GM12873 (cell line): ENCODE data around the gene SLF2.

Experiments
- TF ChIP-seq, protein P1 (sequence below): IDR thresholded peaks from 2 replicates; pipeline ENCODE4 v1.5.1; 2012; ENCODE audit warnings: low read depth, mild to moderate bottlenecking, moderate library complexity, low read length, control low read depth; ENCODE audit not compliant: insufficient read depth; ENCODE audit errors: missing control alignments

SLF2 gene

DNA sequence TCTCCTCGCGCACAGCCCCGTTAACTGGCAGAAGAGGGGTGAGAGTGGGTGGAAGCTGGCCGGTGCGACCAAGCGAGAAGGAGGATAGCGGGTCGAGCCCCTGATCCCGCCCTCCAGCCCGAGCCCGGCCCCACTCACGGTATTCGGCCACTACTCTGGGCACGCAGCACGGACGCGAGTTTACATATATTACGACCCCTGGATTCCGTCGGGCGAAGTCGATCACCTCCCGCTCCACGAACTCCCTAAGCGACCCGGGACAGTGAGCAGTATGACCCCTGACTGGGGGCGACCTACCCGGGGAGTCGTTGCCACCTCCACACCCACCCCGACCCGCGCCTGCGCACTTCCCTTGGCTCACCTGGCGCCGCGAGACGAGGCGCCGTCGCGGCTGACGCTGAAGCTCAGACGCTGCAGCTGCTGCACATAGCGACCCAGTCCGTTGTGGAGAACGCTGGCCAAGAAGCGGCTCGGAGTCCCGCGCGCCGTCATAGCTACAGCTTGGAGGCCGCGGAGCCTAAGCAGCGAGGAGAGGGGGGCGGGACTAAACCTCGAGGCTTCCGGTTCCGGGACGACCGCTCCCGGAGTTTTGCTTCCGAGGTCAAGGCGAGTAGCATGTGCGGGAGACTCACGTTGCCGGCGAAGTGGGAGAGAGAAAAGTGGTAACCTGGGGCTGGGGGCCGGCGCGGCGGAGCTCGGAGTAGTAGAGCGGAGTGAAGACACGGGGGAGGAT lies 74.4 kb downstream of the SLF2 start, which contains the start of the genes MRPL43 and TWNK:
MRPL43 (minus strand) TSS at position 546 of the 733 bp plus-strand sequence; CDS start at position 492, 54 bp downstream.
TWNK (plus strand) TSS at position 592 of the 733 bp plus-strand sequence. CDS start 668 bp downstream, outside the sequence.
- TF ChIP-seq, protein P1, sequence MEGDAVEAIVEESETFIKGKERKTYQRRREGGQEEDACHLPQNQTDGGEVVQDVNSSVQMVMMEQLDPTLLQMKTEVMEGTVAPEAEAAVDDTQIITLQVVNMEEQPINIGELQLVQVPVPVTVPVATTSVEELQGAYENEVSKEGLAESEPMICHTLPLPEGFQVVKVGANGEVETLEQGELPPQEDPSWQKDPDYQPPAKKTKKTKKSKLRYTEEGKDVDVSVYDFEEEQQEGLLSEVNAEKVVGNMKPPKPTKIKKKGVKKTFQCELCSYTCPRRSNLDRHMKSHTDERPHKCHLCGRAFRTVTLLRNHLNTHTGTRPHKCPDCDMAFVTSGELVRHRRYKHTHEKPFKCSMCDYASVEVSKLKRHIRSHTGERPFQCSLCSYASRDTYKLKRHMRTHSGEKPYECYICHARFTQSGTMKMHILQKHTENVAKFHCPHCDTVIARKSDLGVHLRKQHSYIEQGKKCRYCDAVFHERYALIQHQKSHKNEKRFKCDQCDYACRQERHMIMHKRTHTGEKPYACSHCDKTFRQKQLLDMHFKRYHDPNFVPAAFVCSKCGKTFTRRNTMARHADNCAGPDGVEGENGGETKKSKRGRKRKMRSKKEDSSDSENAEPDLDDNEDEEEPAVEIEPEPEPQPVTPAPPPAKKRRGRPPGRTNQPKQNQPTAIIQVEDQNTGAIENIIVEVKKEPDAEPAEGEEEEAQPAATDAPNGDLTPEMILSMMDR, result no peak

DNA sequence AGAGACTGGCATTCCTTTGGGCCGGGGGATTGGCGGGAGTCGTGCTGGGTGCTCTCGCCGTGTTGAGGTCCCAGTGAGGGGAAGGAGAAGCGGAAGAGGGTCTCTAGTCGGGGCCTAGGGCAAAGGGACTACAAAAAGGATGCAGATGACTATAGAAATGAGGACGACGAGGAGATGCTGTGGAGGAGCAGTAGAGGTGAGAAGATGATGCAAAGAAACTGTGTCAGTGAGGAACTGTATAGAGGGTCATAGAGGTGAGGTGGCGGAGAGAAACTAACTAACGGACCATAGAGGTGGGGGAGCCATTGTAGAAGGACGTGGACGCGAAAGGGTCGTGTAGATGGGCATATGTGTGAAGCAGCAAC lies 74.9 kb downstream of the SLF2 start:
- TF ChIP-seq, protein P1, result no peak

DNA sequence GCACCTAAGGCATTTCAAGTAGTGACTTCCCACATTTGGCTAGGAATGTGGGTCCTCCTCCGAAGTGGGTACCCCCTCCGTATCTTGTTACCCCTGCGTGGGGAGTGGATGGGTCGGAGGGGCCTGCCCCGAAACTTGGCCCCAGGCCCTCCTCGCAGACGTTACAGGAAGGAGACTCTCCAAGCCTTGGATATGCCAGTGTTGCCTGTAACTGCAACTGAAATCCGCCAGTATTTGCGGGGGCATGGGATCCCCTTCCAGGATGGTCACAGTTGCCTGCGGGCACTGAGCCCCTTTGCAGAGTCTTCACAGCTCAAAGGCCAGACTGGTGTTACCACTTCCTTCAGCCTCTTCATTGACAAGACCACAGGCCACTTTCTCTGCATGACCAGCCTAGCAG lies 75.4 kb downstream of the SLF2 start:
- TF ChIP-seq, protein P1, result no peak

DNA sequence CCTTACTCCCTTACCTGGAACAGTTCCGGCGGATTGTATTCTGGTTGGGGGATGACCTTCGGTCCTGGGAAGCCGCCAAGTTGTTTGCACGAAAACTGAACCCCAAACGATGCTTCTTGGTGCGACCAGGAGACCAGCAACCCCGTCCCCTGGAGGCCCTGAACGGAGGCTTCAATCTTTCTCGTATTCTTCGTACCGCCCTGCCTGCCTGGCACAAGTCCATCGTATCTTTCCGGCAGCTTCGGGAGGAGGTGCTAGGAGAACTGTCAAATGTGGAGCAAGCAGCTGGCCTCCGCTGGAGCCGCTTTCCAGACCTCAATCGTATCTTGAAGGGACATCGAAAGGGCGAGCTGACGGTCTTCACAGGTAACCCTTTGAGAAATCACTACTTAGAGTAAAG lies 76.3 kb downstream of the SLF2 start:
- TF ChIP-seq, protein P1, result no peak

DNA sequence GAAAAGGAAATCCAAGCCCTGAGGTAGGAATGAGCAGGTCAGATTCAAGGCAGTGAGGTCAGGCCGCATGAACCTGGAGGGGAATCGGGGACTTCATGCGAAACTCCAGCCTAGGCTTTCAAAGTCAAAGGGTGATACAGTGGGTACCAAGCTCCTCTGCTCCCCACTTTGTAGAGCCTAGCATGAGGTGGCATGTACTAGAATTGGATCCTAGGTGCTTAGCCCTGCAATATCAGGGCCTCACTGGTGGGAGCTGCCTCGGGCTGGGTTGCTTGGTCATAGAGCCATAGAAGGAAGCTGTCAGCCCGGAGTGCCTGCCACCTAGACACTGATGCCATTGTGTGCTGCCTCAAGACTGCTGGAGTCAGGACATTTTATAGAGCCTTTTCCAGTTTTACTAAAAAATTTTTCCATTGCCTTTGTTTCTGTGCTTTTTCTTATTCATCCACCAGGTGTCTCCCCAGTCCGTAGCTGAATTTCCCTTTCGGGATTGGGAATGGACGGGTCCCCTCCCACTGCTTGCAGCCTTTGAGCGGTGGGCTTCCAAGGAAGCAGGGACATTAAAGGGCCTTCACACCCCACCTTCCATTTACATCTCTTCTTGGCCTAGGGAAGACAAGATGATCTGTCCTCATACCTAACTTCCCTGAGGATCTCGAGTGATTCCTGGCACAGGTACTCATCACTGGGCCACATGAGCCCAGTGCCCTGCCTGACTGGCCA lies 81.4 kb downstream of the SLF2 start:
- TF ChIP-seq, protein P1, result peak; percentile 43

DNA sequence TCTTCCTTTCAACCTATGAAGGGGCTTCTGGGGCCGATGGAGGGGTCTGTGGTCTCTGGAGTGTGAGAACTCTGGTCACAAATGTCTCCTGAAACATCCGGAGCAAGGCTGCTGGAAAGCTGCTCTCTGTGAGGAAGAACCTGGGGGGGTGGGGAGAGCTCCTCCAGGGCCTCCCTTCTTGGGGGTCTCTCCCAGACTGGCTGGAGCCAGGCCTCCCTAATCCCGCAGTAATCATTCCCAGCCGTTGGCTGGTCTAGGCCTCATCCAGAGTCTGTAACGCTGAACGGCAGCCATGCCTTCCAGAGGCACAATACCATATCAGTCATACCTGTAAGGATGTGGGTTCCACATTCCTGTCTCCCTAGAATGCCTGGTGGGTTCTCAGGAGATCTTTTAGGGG lies 82.4 kb downstream of the SLF2 start:
- TF ChIP-seq, protein P1, result no peak

DNA sequence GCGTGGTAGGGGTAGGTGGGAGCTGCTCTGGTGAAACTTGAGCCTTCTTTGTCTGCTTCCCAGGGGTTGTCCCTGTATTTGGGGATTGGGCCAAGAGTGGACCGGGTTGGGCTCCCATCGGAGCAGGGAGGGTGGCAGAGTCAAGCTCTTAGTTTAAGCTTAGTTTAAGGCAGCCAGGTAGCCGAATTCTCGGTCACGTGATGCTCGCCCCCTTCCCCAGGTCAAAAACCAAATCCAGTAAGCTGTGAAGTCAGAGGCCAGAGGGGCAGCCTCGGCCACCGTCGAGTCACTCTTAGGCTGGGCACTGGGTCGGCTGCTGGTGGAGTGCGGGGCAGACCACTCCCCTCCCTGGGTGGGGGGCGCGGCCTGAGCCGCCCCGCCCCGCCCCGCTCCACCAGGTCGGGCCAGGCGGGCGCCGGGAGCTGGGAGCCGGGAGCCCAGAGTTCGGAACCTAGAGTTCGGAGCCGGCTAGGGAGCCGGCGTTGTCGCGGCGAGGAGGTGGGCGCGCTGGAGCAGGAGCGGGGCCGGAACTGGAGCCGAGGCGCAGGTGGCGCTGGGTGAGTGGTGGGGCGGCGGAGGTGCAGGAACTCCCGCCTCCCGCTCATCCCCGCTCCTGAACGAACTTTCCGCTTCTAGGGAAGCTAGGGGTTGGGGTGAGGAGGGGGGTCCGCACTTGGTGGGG lies 84.1 kb downstream of the SLF2 start:
- TF ChIP-seq, protein P1, result no peak
